ENCODE results near the gene NUDT14. TPM values are rescaled to one million over a fixed set of nuclear protein-coding genes. Genes with fewer than 3 reads are reported as not detected.

NUDT14 gene
- total RNA-seq, 1 donor from 2014 or later = 59.1 TPM

- intact Hi-C loops (cut with DNase I) = loop anchor here (5.0 to 10.0 kb wide), 2 partner anchors 84 to 157 kb away; no protein-coding TSS in a partner anchor
Observed at GRCh38 chr14:105200641-105201040, 19.5 kb upstream of the NUDT14 start.

GRCh38 chr14:105200074-105200473 is 19.0 kb upstream of the NUDT14 start:
- TF ChIP-seq CTCF (IDR thresholded peaks at IDR 0.05) = no peak
- Histone ChIP-seq H3K36me3 (no peaks in the 10 kb centered on the region), H3K27me3 (peaks cover 39% of the 10 kb centered on the region), H3K4me1 (peaks cover 58% of the 10 kb centered on the region), H3K9me3 (no peaks in the 10 kb centered on the region), H3K27ac (no peak overlapping the region), H3K4me3 (no peak overlapping the region)
- no peak for ATAC-seq
- intact Hi-C loops (cut with DNase I) = loop anchor here (5.0 to 10.0 kb wide), 2 partner anchors 85 to 157 kb away; no protein-coding TSS in a partner anchor
- no peak for DNase-seq

More at GRCh38 chr14:105200641-105201040, 19.5 kb upstream of the NUDT14 start:
- H3K4me1 ChIP-seq = peaks cover 54% of the 10 kb centered on the region
- no peaks in the 10 kb centered on the region for H3K36me3 ChIP-seq
- ATAC-seq = no peak
- DNase-seq = no peak
- TF ChIP-seq CTCF (IDR thresholded peaks at IDR 0.05) = no peak
- no peak overlapping the region for H3K4me3 ChIP-seq
- no peak overlapping the region for H3K27ac ChIP-seq
- H3K9me3 ChIP-seq = no peaks in the 10 kb centered on the region
- peaks cover 39% of the 10 kb centered on the region for H3K27me3 ChIP-seq

- Histone ChIP-seq H3K36me3 (no peaks in the 10 kb centered on the region), H3K27me3 (peaks cover 47% of the 10 kb centered on the region), H3K27ac (peak overlapping the region; percentile 70), H3K4me3 (no peak overlapping the region), H3K4me1 (peaks cover 61% of the 10 kb centered on the region), H3K9me3 (no peaks in the 10 kb centered on the region)
- ATAC-seq (peak; percentile 4), DNase-seq (no peak)
- intact Hi-C loops (cut with DNase I) = no loop called here
- TF ChIP-seq CTCF (IDR thresholded peaks at IDR 0.05) = no peak
Observed at GRCh38 chr14:105199093-105199492, 18.0 kb upstream of the NUDT14 start.

GRCh38 chr14:105198588-105198987 is 17.5 kb upstream of the NUDT14 start:
- no peaks in the 10 kb centered on the region for H3K9me3 ChIP-seq
- DNase-seq (no peak), ATAC-seq (no peak)
- no peak overlapping the region for H3K4me3 ChIP-seq
- H3K36me3 ChIP-seq = no peaks in the 10 kb centered on the region
- intact Hi-C loops (cut with DNase I) = no loop called here
- H3K27ac ChIP-seq = peak overlapping the region; percentile 70
- no peak for TF ChIP-seq CTCF (IDR thresholded peaks at IDR 0.05)
- peaks cover 66% of the 10 kb centered on the region for H3K4me1 ChIP-seq
- peaks cover 52% of the 10 kb centered on the region for H3K27me3 ChIP-seq

GRCh38 chr14:105197211-105197641 is 16.1 kb upstream of the NUDT14 start:
- Histone ChIP-seq H3K27ac (peak overlapping the region; percentile 58), H3K36me3 (no peaks in the 10 kb centered on the region), H3K4me1 (peaks cover 70% of the 10 kb centered on the region), H3K27me3 (peaks cover 58% of the 10 kb centered on the region), H3K4me3 (no peak overlapping the region), H3K9me3 (no peaks in the 10 kb centered on the region)
- no peak for TF ChIP-seq CTCF (IDR thresholded peaks at IDR 0.05)
- intact Hi-C loops (cut with DNase I) = no loop called here
- ATAC-seq (no peak), DNase-seq (no peak)
